SK-N-SH (cell line): ENCODE measurements around the gene CCR5.

Experiments
- CTCF ChIP-seq: fragments of 200-600 bp; sonication (generic); IDR thresholded peaks from 2 replicates; pipeline ENCODE4 v1.6.1; 2017; ENCODE audit warnings: antibody characterized with exemption, mild to moderate bottlenecking, moderate library complexity
- JUND ChIP-seq: IDR thresholded peaks from 2 replicates; pipeline ENCODE4 v1.4.0; 2012
- POLR2AphosphoS5 ChIP-seq: IDR thresholded peaks from 2 replicates; pipeline ENCODE4 v1.6.1; 2012; ENCODE audit warnings: low read depth, low read length
- TAF1 ChIP-seq: IDR thresholded peaks from 2 replicates; pipeline ENCODE4 v1.6.1; 2012; ENCODE audit warnings: low read depth, mild to moderate bottlenecking, low read length, moderate library complexity, borderline replicate concordance

- TF ChIP-seq POLR2AphosphoS5 (no peak), TAF1 (no peak), JUND (no peak), CTCF (no peak)
Observed at GRCh38 chr3:46389306-46389705, 18.6 kb downstream of the CCR5 start.
